GM21786 (cell line): ENCODE results near the gene FCRL5.
"Not testable (repeated sequence)": the region's sequence is repeated elsewhere in the genome, so short reads cannot be mapped to it uniquely, and the experiment has no call there.

Source experiments
- ATAC-seq: cut with Tn5 transposase; IDR thresholded peaks from one replicate; pipeline ENCODE4 v1.9.1; 2021; ENCODE audit not compliant: unreplicated experiment

The FCRL5 gene

GRCh38 chr1:157490467-157491165 is 61.7 kb downstream of the FCRL5 start:
- no peak for ATAC-seq

GRCh38 chr1:157488156-157488555 is 64.2 kb downstream of the FCRL5 start:
- no peak for ATAC-seq

GRCh38 chr1:157487504-157487903 is 64.8 kb downstream of the FCRL5 start:
- ATAC-seq: no peak

GRCh38 chr1:157487096-157487495 is 65.2 kb downstream of the FCRL5 start:
- no peak for ATAC-seq

- ATAC-seq: not testable (repeated sequence)
These were observed 65.9 kb downstream of the FCRL5 start for GRCh38 chr1:157486400-157486799.

GRCh38 chr1:157485793-157486192 is 66.5 kb downstream of the FCRL5 start:
- no peak for ATAC-seq

- ATAC-seq: no peak
These were observed 67.7 kb downstream of the FCRL5 start for GRCh38 chr1:157484573-157484972.

- no peak for ATAC-seq
These were observed 68.7 kb downstream of the FCRL5 start for GRCh38 chr1:157483635-157484034.

- no peak for ATAC-seq
These were observed 69.6 kb downstream of the FCRL5 start for GRCh38 chr1:157482717-157483116.

GRCh38 chr1:157482174-157482573 is 70.1 kb downstream of the FCRL5 start:
- no peak for ATAC-seq

GRCh38 chr1:157478030-157478429 is 74.3 kb downstream of the FCRL5 start:
- no peak for ATAC-seq

- ATAC-seq: no peak
These were observed 74.9 kb downstream of the FCRL5 start for GRCh38 chr1:157477419-157477818.

GRCh38 chr1:157472959-157473358 is 79.4 kb downstream of the FCRL5 start:
- no peak for ATAC-seq

- ATAC-seq: no peak
These were observed 80.1 kb downstream of the FCRL5 start for GRCh38 chr1:157472056-157472701.

GRCh38 chr1:157471531-157471930 is 80.8 kb downstream of the FCRL5 start:
- ATAC-seq: no peak

- no peak for ATAC-seq
These were observed 82.3 kb downstream of the FCRL5 start for GRCh38 chr1:157469752-157470675.

GRCh38 chr1:157469300-157469699 is 83.0 kb downstream of the FCRL5 start:
- ATAC-seq: no peak

- no peak for ATAC-seq
These were observed 86.3 kb downstream of the FCRL5 start for GRCh38 chr1:157466011-157466410.
